Stimulated activated CD8-positive, alpha-beta memory T cell treated with anti-CD3 and anti-CD28 coated beads, Interleukin-12 subunit alpha, Interleukin-12 subunit beta, amount 100 ng/mL, for 4 hours (primary cell): Measurements from ENCODE around the gene BOLL.
A peak's percentile ranks its signal among the peaks of the same experiment; 100 is the strongest.
"Not testable (repeated sequence)": the region's sequence is repeated elsewhere in the genome, so short reads cannot be mapped to it uniquely, and the experiment has no call there.

Experiments
- DNase-seq: peaks from one replicate; pipeline ENCODE4 v3.0.0-alpha.2; 2020; ENCODE audit warnings: low read depth

Gene BOLL

GRCh38 chr2:197784956-197785941 is at the start of gene BOLL:
BOLL (minus strand) TSS chr2:197785319; CDS start chr2:197781850, 3,469 bp downstream.
- DNase-seq: no peak

- not testable (repeated sequence) for DNase-seq
Observed at GRCh38 chr2:197834771-197835170, 49.7 kb upstream of the BOLL start.

- DNase-seq: no peak
Observed at GRCh38 chr2:197828464-197829135, 43.5 kb upstream of the BOLL start.

GRCh38 chr2:197827618-197828017 is 42.5 kb upstream of the BOLL start:
- DNase-seq: no peak

DNA sequence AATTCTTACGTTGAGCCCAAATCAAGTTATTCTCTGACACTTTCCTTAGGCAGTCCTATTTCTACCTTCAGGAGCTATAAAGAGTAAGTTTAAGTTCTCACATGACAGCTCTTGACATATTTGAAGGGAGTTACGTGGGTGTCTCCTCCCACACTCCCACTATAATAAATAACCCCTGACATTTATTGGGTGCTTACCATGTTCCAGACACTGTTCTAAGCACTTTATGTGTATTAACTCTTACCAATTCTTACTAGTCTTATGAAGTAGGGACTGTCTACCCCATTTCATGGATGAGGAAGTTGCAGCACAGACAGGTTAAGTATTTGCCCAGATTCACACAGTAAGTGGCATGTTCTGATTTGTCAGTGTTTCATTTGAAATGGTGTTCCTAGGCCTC is 37.2 kb upstream of the BOLL start:
- no peak for DNase-seq

DNA sequence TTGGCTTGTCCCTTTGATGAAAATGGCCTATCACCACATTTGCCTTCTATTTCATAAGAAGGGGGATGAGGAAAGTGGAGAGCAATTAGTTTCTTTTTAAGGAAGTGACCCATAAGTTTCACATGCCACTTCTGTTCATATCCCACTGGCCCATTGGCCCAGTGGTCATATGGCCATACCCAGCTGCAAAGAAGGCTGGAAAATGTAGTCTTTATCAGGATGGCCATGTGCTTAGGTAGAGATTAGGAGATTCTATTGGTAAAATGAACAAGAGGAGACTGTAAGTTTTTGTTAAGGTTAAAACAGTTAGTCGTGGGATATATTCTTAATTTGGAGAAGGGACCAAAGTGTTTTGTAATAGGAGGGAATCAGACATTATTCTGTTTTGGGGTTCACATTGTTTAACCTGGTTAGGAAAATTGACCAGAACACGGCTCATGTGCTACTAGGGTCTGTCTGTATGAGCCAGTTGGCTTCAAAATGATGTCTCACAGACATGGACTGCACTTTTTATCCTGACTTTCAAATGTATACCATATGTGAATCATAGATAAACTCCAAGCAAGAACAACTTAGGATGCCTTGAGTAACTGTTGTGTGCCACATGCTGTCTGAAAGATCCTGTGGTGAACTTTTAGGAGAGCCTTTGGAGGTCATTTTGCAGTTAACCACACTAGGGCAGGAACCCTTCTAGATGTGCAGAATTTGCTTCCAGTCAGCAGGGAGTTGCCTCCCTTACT is 36.6 kb upstream of the BOLL start:
- no peak for DNase-seq

- DNase-seq: no peak
Observed at GRCh38 chr2:197814526-197814925, 29.4 kb upstream of the BOLL start.

- DNase-seq: no peak
Observed at GRCh38 chr2:197813093-197813787, 28.1 kb upstream of the BOLL start.

DNA sequence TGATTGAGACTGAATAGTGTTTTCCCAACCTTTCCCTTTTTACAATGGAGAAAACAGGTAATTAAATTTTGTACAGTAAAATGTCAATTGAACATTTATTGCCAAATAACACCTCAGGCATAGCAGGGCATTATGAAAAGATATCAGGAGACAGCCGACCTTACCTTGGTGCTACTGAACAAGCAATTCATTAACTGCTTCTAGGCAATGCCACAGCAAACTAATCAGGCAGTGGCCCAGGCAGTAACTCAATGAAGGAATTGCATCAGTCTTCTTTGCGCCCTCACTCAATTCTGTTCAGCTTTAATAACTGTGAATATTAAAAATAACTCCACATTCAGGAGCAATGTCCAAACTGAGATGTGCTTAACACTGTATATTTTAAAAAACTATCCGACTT is 25.4 kb upstream of the BOLL start:
- no peak for DNase-seq

DNA sequence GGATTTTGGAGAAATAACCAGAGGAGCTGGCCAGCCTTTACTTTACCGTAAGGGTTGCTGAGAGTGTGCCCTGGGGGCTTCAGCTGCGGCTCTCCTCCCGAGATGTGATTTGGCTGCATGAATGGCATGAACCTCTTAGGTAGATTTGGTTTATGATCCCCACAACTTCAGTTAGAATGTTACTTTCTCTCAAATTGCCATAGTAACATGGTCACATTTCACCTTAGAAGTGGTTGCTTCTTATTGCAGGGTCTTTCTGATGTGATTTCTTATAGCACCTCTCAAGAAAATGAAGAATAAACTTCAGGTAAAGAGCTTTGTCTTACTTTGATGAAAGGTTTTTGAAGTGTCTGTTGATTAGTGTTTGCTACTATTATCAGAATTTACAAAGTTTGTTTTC is 24.9 kb upstream of the BOLL start:
- no peak for DNase-seq

- DNase-seq: no peak
Observed at GRCh38 chr2:197809064-197809463, 23.9 kb upstream of the BOLL start.

DNA sequence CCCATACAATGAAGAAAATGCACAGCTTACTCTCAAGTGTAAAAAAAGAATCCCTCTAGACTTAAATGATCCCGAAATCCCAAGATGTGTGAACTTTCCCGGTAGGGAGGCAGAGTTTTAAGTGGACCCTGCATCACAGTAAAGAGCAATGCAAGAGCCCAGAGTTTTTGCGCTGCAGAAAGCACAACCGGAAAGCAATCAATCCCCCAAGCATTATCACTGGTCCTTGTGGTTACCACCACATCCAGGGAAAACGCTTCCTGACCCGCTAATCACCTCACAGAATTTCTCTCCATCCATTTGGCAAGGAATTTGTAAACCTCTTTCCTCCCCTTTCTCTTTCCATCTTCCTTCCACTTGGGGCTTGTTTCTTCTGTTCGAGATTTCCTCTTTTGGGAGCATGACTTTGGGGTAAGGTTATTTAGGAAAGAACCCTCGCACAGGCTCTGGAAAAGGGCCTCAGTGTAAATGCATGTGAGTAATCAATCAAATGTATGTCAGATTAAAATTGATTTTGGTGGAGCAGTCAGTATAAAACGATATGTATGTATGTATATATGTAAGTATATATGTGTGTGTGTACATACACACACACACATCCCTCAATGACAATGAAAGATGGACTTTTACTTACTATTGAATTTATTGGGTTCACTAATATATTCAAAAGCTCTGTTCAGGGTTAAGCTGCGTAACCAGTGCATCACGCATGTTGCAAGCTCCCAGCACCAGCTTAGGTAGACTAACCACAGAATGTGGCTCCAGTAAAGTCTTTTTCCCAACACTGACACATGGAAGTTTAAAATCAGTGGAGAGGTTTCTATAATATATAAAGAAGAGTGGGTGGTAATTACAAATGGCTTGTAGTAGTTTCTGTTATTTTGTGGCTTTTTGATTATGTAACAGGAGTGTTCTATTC is 20.9 kb upstream of the BOLL start:
- no peak for DNase-seq

DNA sequence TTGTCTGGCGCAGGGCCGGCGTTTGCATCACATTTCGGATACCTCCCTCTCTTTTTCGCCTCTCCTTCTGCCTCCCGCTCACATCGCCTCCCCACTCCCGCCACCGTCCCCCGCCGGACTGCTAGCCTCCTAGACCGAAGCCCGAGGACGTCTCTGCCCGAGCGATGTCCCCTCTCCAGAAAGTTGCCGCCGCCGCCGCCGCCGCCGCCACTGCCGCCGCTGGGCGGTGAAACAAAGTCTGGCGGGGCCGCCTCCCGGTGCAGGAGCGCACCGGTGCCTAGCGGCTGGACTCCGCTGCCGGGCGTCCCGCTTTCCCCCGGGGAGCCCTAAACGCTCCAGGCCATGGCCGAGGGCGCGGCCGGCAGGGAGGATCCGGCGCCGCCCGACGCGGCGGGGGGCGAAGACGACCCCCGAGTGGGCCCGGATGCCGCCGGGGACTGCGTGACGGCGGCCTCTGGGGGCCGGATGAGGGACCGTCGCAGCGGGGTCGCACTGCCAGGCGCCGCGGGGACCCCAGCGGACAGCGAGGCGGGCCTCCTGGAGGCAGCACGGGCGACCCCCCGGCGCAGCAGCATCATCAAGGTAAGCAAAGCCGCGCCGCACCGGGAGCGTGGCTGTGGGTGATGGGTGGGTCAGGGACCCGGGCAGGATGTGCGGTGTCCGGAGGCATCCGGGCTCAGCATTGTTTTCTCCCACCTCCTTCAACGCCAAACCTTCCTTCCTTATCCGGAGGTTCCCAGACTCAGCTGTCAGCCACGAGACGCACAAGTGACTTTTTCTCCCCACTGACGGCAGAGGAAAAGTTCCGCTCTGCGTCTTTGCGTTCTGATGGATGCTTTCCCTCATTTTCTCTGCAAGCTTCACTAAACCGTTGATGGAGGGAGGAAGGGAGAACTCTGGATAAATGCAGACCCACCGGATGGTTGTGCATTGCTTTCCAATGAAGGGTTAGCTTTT is 19.9 kb upstream of the BOLL start:
- DNase-seq: peak; percentile 3

DNA sequence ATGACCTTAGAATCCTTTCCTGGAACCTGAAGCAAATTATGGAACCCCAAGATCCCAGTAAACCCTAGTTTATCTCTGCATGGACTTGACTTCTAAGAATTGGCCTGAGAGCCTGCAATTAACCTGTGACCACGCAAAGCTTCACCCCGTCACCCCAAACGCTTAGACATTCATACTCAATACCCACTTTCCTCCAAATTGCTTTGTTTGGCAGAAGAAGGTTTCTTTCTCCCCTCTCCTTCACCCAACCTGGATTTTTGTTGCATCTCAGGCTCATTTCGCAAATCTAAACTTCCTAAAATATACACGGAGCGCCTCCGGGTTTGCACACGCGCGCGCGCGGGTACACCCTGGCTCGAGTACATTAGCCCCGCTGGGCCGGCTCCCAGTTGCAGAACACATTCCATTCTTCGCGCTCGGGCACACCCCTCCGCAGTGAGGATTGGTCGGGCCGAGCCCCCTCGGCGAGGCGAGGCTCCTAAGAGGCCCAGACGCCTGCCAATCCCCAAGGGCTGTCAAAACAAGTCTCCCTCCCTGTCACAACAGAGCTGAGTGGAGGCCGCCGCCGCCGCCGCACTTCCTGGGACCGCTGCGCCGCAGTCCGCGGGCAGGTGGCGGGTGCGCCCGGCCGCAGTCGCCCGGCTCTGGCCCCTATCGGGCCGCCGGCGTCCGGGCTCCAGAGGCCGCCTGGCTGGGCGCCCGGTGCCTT is 19.1 kb upstream of the BOLL start, which contains the start of gene PLCL1:
Gene PLCL1 (plus strand): TSS at position 545 of the 709 bp plus-strand sequence.
- DNase-seq: peak; percentile 77

GRCh38 chr2:197803033-197803444 is 17.9 kb upstream of the BOLL start:
- DNase-seq: no peak

DNA sequence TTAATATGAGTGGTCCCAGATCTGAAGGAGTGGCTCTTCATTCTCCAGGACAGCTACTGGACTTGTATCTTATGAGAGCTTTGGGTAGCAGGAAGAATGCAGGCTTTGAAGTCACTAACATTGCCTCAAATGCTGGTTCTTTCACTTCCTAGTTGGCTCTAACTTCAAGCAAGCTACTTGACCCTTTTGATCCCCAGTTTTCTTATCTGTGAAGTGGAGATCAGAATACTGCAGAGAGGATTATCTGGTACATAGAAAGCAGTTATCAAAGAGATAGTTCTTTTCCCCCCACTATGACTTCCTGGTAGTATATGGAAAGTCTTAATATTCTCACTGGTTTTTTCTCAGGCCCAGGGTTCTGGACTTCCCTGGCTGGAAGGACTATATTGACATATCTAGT is 15.9 kb upstream of the BOLL start:
- no peak for DNase-seq

GRCh38 chr2:197800091-197800490 is 15.0 kb upstream of the BOLL start:
- no peak for DNase-seq

DNA sequence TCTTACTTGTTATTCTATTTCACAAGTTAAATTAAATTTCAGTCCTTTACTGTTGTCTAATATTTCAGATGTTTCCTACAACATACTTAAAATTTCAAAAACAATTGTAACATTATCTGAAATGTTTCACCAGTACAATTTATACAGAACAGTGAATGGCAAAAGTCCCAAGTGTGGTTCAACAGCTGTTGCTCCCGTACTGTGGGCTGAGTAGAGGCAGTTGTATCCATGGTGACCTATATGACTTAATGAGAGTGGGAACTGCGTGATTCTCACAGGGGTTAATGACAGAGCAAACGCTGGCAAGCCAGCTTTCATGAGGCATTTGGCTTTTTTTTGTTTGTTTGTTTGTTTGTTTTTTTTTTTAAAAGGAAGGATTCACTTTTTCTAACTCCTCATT is 13.9 kb upstream of the BOLL start:
- DNase-seq: no peak

- no peak for DNase-seq
Observed at GRCh38 chr2:197798187-197798586, 13.1 kb upstream of the BOLL start.
